ENCODE measurements around the gene C16orf96. TPM values are rescaled to one million over a fixed set of nuclear protein-coding genes. Genes with fewer than 3 reads are reported as not detected.

The C16orf96 gene
- total RNA-seq, 6 donors from 2014 or later: 0.24 to 1.0 (median 0.46) TPM; not detected in 1

- H3K4me3 ChIP-seq: no peak overlapping the region
- H3K27ac ChIP-seq: no peak overlapping the region
- peaks cover 0 to 7% (median 0%) of the 10 kb centered on the region in 4 donors for H3K36me3 ChIP-seq
- no peaks in the 10 kb centered on the region for H3K27me3 ChIP-seq
- WGBS, 2 donors: 88 to 94% methylated on average over 2 to 4 of the region's 4 CpGs
- ATAC-seq (ENCODE audit: low FRiP score in 2 of 2): no peak
- H3K9me3 ChIP-seq: no peaks in the 10 kb centered on the region
- H3K4me1 ChIP-seq: peaks cover 0 to 9% (median 6%) of the 10 kb centered on the region in 4 donors
- DNase-seq: no peak
- no peak for TF ChIP-seq EP300 (IDR thresholded peaks at IDR 0.05)
- no peak for TF ChIP-seq POLR2AphosphoS5 (IDR thresholded peaks at IDR 0.05)
- TF ChIP-seq POLR2A (IDR thresholded peaks at IDR 0.05): no peak
- TF ChIP-seq CTCF (IDR thresholded peaks at IDR 0.05): no peak
Observed at GRCh38 chr16:4523686-4524085, 32.5 kb upstream of the C16orf96 start.

DNA sequence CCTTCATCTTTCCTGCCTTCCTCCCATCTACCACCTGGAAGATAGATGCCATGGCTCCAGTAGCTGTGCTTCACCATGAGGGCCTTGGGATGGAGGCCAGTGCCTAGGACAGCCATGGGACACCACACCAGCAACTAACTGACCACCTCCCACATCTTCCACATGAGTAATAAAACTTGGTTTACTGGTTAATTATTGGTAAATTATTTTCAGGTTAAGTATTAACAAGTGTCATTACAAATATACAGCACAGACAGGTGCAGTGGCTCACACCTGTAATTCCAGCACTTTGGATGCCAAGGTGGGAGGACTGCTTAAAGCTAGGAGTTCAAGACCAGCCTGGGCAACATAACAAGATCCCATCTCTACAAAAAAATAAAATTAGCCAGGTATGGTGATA lies 31.6 kb upstream of the C16orf96 start:
- ATAC-seq (ENCODE audit: low FRiP score in 2 of 2) (no peak), DNase-seq (no peak)
- H3K27ac ChIP-seq: no peak overlapping the region
- H3K36me3 ChIP-seq: peaks cover 0 to 7% (median 0%) of the 10 kb centered on the region in 4 donors
- no peak overlapping the region for H3K4me3 ChIP-seq
- TF ChIP-seq CTCF (IDR thresholded peaks at IDR 0.05): no peak
- H3K9me3 ChIP-seq: no peaks in the 10 kb centered on the region
- no peaks in the 10 kb centered on the region for H3K27me3 ChIP-seq
- H3K4me1 ChIP-seq: peaks cover 0 to 9% (median 6%) of the 10 kb centered on the region in 4 donors

GRCh38 chr16:4525069-4525468 lies 31.1 kb upstream of the C16orf96 start:
- ATAC-seq (ENCODE audit: low FRiP score in 2 of 2): no peak
- WGBS, 2 donors: 80% methylated on average over 7 of the region's 7 CpGs
- no peak for TF ChIP-seq POLR2A (IDR thresholded peaks at IDR 0.05)
- TF ChIP-seq POLR2AphosphoS5 (IDR thresholded peaks at IDR 0.05): no peak
- TF ChIP-seq EP300 (IDR thresholded peaks at IDR 0.05): no peak
- no peak for TF ChIP-seq CTCF (IDR thresholded peaks at IDR 0.05)
- Histone ChIP-seq H3K27ac (no peak overlapping the region), H3K9me3 (no peaks in the 10 kb centered on the region), H3K4me1 (peaks cover 0 to 9% (median 6%) of the 10 kb centered on the region in 4 donors), H3K36me3 (peaks cover 0 to 7% (median 0%) of the 10 kb centered on the region in 4 donors), H3K4me3 (no peak overlapping the region), H3K27me3 (no peaks in the 10 kb centered on the region)
- no peak for DNase-seq

DNA sequence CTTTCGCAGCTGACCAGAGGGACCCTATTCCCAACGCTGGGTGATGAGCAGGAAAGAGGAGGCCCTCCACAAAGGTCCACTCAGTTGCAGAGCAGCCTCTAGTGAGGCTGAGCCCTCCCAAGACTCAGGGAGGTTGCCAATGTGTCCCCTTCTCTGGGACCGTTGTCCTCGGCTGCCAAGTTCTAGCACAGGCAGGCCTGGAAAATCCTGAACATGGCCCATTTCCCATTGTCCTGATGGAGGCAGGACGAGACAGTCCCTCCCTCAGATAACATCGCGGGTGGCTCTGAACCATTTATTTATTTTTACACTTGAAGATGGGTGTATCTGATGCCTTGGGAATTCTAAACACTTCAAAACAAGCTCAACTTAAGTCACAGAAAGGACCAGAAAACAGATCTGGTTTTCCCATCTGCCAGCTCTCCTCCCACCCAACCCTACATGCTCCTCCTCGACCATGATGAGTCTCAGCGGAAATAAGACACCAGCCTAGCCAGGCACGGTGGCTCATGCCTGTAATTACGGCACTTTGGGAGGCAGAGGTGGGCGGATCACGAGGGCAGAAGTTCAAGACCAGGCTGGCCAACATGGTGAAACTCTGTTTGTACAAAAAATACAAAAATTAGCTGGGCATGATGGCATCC lies 30.4 kb upstream of the C16orf96 start:
- H3K36me3 ChIP-seq: peaks cover 0 to 7% (median 0%) of the 10 kb centered on the region in 4 donors
- peaks cover 0 to 9% (median 6%) of the 10 kb centered on the region in 4 donors for H3K4me1 ChIP-seq
- 73 to 84% methylated on average over 10 to 13 of the region's 13 CpGs for WGBS, 2 donors

More for the DNA sequence above, 30.4 kb upstream of the C16orf96 start:
- Histone ChIP-seq H3K4me3 (no peak overlapping the region), H3K9me3 (no peaks in the 10 kb centered on the region), H3K27me3 (no peaks in the 10 kb centered on the region), H3K27ac (no peak overlapping the region)
- TF ChIP-seq POLR2A (IDR thresholded peaks at IDR 0.05): no peak
- TF ChIP-seq POLR2AphosphoS5 (IDR thresholded peaks at IDR 0.05): no peak
- TF ChIP-seq CTCF (IDR thresholded peaks at IDR 0.05): no peak
- no peak for TF ChIP-seq EP300 (IDR thresholded peaks at IDR 0.05)
- no peak for DNase-seq
- ATAC-seq (ENCODE audit: low FRiP score in 2 of 2): no peak
